Cardiac muscle cell (in vitro differentiated cells and primary cell): Measurements from ENCODE around the gene SRMS. TPM values are rescaled to one million over a fixed set of nuclear protein-coding genes. Genes with fewer than 3 reads are reported as not detected.

ENCODE experiments used
- DNase-seq, 2 donors: peaks; one replicate each; pipeline versions ENCODE4 v3.0.0 to v3.0.0-alpha.2; 2010 to 2017; ENCODE audit warnings: low read depth in 1 of 2, low spot score in 1 of 2
- H3K27ac ChIP-seq: fragments of 200-600 bp; sonication (generic); 2 replicates; pipeline ENCODE4 v1.5.1; 2016
- H3K27me3 ChIP-seq: fragments of 200-600 bp; sonication (generic); 2 replicates; pipeline ENCODE4 v1.6.0; 2016; ENCODE audit warnings: control low read depth
- H3K36me3 ChIP-seq: fragments of 200-600 bp; sonication (generic); 2 replicates; pipeline ENCODE4 v1.5.1; 2016; ENCODE audit warnings: control low read depth
- H3K4me1 ChIP-seq: fragments of 200-600 bp; sonication (generic); 2 replicates; pipeline ENCODE4 v1.8.1; 2017; ENCODE audit warnings: low read depth, mild to moderate bottlenecking, mixed run types
- H3K4me3 ChIP-seq: fragments of 200-600 bp; sonication (generic); 2 replicates; pipeline ENCODE4 v1.5.1; 2016; ENCODE audit warnings: mild to moderate bottlenecking
- H3K9me3 ChIP-seq: fragments of 200-600 bp; sonication (generic); 2 replicates; pipeline ENCODE4 v1.5.1; 2017; ENCODE audit warnings: low read depth, mild to moderate bottlenecking, control low read depth
- polyA plus RNA-seq: library from polyadenylated mRNA; unstranded; fragments of >200 nt; fragmentation: Nextera tagmentation; extraction: Ambion mirVana; gene quantifications from 2 replicates; pipeline ENCODE4 v1.2.1, GENCODE V29; 2016
- total RNA-seq: library from RNA; depleted of rRNA; stranded (reverse); fragments of >200 nt; gene quantifications from 2 replicates; pipeline ENCODE4 v1.2.3, GENCODE V29; 2016
- TF ChIP-seq, protein P1 (sequence below): IDR thresholded peaks from 2 replicates; pipeline ENCODE4 v1.5.1; 2012; ENCODE audit warnings: low read depth, mild to moderate bottlenecking, low read length

SRMS gene
- total and polyA plus RNA-seq, 2 experiments from 2014 or later = not detected

- no peaks in the 10 kb centered on the region for H3K27me3 ChIP-seq
- no peaks in the 10 kb centered on the region for H3K9me3 ChIP-seq
- no peak overlapping the region for H3K4me3 ChIP-seq
- peaks cover 11% of the 10 kb centered on the region for H3K36me3 ChIP-seq
- no peak for DNase-seq
- H3K27ac ChIP-seq = no peak overlapping the region
- H3K4me1 ChIP-seq = no peaks in the 10 kb centered on the region
- TF ChIP-seq, protein P1, sequence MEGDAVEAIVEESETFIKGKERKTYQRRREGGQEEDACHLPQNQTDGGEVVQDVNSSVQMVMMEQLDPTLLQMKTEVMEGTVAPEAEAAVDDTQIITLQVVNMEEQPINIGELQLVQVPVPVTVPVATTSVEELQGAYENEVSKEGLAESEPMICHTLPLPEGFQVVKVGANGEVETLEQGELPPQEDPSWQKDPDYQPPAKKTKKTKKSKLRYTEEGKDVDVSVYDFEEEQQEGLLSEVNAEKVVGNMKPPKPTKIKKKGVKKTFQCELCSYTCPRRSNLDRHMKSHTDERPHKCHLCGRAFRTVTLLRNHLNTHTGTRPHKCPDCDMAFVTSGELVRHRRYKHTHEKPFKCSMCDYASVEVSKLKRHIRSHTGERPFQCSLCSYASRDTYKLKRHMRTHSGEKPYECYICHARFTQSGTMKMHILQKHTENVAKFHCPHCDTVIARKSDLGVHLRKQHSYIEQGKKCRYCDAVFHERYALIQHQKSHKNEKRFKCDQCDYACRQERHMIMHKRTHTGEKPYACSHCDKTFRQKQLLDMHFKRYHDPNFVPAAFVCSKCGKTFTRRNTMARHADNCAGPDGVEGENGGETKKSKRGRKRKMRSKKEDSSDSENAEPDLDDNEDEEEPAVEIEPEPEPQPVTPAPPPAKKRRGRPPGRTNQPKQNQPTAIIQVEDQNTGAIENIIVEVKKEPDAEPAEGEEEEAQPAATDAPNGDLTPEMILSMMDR = no peak
These were observed 44.3 kb upstream of the SRMS start for GRCh38 chr20:63591786-63592355.

- no peak overlapping the region for H3K27ac ChIP-seq
- no peaks in the 10 kb centered on the region for H3K9me3 ChIP-seq
- H3K4me1 ChIP-seq = no peaks in the 10 kb centered on the region
- no peak overlapping the region for H3K4me3 ChIP-seq
- H3K27me3 ChIP-seq = no peaks in the 10 kb centered on the region
- H3K36me3 ChIP-seq = peaks cover 11% of the 10 kb centered on the region
- TF ChIP-seq, protein P1 = no peak
- no peak for DNase-seq
These were observed 43.6 kb upstream of the SRMS start for GRCh38 chr20:63591147-63591533.

DNA sequence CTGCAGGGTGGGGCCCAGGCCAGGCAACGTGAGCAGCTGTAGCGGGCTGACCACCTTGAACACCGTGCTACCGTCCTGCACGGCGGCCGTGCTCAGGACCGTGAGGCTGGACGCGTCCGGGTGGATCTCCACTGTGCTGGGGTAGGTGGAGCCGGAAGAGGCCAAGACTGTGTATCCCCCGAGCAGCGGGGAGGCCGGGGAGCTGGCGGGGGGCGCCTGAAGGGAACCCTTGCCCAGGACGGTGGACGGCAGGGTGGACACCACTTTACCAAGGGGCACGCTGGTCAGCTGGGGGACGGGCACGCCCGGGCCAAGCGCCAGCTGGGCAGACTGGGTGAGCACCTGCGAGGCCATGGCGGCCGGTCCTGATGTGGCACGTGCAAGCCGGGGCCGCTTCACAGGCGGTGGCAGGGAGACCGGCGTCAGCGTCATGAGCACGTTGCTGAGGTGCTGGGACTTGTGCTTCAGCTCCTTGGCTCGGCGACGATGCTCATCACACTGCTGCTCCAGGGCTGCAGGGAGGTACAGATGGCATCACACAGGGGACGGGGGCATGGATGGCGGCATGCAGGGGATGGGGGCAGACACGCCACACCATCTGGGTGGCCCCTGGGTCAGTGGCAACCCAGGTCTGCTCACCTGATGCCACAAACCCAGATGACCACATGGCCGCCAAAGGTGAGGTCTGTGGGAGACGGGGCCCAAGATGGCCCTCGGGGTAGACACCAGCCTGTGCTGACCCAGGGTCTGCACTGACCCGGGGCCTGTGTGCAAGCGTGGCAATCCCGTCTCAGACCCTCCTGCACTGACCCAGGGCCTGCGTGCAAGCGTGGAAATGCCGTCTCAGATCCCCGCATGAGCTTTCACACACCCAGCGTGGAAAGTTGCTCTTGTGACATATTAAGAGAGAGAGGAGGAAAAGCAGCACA lies 42.9 kb upstream of the SRMS start:
- TF ChIP-seq, protein P1 = no peak
- Histone ChIP-seq H3K4me1 (no peaks in the 10 kb centered on the region), H3K4me3 (no peak overlapping the region), H3K9me3 (no peaks in the 10 kb centered on the region), H3K27ac (no peak overlapping the region), H3K27me3 (no peaks in the 10 kb centered on the region), H3K36me3 (peaks cover 11% of the 10 kb centered on the region)
- DNase-seq = no peak

DNA sequence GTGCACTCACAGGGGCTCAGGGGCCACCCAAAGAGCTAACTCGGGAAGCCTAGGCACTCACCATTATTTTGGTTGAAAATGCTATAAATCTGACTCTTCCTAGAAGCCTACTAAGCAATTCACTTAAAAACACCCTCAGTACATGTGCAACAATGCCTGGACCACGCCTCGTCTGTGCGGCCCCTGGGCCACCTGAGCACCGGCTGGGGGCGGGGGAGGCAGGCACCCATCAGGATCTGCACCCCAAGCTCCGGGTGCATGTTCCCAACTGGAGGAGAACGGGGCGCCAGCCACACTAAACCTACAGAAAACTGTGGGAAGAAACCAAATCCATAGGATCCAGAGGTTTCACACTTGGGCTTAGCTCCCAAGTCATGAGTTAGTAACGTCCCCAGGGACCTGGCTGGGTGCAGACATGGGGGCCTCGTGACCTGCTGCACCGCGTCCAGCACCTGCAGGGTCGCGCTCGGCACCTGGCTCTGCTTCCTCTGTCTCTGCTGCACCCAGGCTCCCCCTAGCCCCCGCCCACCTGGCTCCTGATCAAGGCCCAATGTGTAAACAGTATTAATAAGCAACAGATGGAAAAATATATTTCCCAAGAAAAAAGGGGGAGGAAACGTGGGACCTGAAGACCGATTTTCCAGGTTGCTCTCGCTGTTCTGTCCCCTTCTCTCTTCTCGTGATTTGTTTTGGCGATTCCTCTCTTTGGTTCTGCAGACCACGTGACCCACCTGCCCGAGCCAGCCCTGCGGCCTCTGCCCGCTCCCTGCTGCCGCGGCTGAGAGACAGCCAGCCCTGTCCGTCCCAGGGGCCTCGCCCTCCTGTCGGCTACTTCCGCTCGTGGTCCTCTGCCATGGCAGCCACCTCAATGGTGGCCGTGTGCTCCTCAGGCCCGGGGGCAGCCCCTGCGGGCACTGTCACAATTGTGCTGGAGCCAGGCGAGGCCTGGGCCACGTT lies 42.0 kb upstream of the SRMS start:
- TF ChIP-seq, protein P1 = no peak
- Histone ChIP-seq H3K4me3 (no peak overlapping the region), H3K36me3 (peaks cover 9% of the 10 kb centered on the region), H3K27me3 (no peaks in the 10 kb centered on the region), H3K9me3 (no peaks in the 10 kb centered on the region), H3K27ac (no peak overlapping the region), H3K4me1 (no peaks in the 10 kb centered on the region)
- DNase-seq = no peak

DNA sequence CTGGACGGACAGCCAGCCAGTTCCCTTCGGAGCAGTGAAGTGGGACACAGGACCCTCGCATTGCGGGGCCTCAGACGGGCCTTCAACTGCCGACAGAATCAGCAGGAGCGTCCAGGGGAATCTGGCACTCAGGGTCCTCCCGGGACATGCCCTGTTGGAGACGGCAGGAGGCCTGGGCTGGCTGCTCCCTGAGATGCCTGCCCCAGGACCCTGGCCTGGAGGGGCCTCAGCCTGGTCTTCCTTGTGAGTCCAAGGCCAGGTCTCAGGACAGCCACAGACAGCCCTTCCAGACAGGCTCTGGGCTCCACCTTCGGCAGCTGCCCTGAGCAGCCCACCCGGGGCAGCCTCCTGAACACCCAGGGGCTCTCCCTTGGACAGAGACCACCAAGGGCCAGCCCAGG lies 41.1 kb upstream of the SRMS start:
- Histone ChIP-seq H3K36me3 (peaks cover 9% of the 10 kb centered on the region), H3K9me3 (no peaks in the 10 kb centered on the region), H3K27ac (no peak overlapping the region), H3K4me1 (no peaks in the 10 kb centered on the region), H3K4me3 (no peak overlapping the region), H3K27me3 (no peaks in the 10 kb centered on the region)
- no peak for DNase-seq
- TF ChIP-seq, protein P1 = no peak
